IMR-90 (cell line): ENCODE data around the gene CDKL5. TPM values are rescaled to one million over a fixed set of nuclear protein-coding genes. Genes with fewer than 3 reads are reported as not detected.

Source experiments
- ATAC-seq: fragments of 200-7000 bp; cut with Tn5 transposase; 2 replicates; pipeline ENCODE4 v1.9.1; 2020; ENCODE audit warnings: low read depth, mild to moderate bottlenecking, moderate library complexity
- BruUV-seq: library from RNA; stranded (reverse); fragments of 400-500 nt; replicated peaks from 2 replicates; lab custom pipeline; 2021; lab: Mats Ljungman, UMichigan
- CTCF ChIA-PET: fragments of 300-600 bp; formaldehyde crosslinking; extraction: SDS; loops from one replicate; lab custom pipeline; 2021; ENCODE audit warnings: antibody characterized with exemption; lab: Yijun Ruan, JAX
- POLR2A ChIA-PET: fragments of 300-600 bp; sonication (Branson Sonifier 250); formaldehyde crosslinking; loops from one replicate; lab custom pipeline; 2022; ENCODE audit warnings: antibody characterized with exemption; ENCODE audit not compliant: unreplicated experiment; lab: Charles Lee
- DNase-seq: peaks from one replicate; pipeline ENCODE4 v3.0.0; 2013
- H2AFZ ChIP-seq: replicated peaks from 2 replicates; pipeline ENCODE3; 2013; ENCODE audit warnings: low read length, mild to moderate bottlenecking; ENCODE audit not compliant: poor library complexity
- H2AK5ac ChIP-seq: 2 replicates; pipeline ENCODE4 v1.6.1; 2013; ENCODE audit warnings: low read depth, low read length, inconsistent platforms
- H2AK9ac ChIP-seq: replicated peaks from 2 replicates; pipeline ENCODE3; 2013; ENCODE audit warnings: mild to moderate bottlenecking, low read depth, low read length, moderate library complexity; ENCODE audit not compliant: poor library complexity
- H2BK120ac ChIP-seq: 2 replicates; pipeline ENCODE4 v1.6.1; 2013; ENCODE audit warnings: low read depth, low read length, inconsistent platforms
- H2BK15ac ChIP-seq: 3 replicates; pipeline ENCODE4 v1.6.1; 2013; ENCODE audit warnings: low read depth, low read length, inconsistent platforms
- H2BK20ac ChIP-seq: 2 replicates; pipeline ENCODE4 v1.6.1; 2013; ENCODE audit warnings: low read depth, mild to moderate bottlenecking, inconsistent platforms, low read length, moderate library complexity
- H2BK5ac ChIP-seq: 2 replicates; pipeline ENCODE4 v1.6.1; 2013; ENCODE audit warnings: mild to moderate bottlenecking, low read depth, low read length, inconsistent platforms; ENCODE audit not compliant: poor library complexity, severe bottlenecking
- H3K14ac ChIP-seq: replicated peaks from 2 replicates; pipeline ENCODE4 v1.6.1; 2013; ENCODE audit warnings: low read depth, low read length, inconsistent platforms
- H3K18ac ChIP-seq: 2 replicates; pipeline ENCODE4 v1.6.1; 2013; ENCODE audit warnings: low read depth, low read length, control low read depth
- H3K23ac ChIP-seq: 2 replicates; pipeline ENCODE4 v1.6.1; 2013; ENCODE audit warnings: low read depth, low read length, inconsistent platforms
- H3K27ac ChIP-seq: 2 replicates; pipeline ENCODE4 v1.5.1; 2013; ENCODE audit warnings: mild to moderate bottlenecking, control low read depth, low read length; ENCODE audit not compliant: insufficient read depth
- H3K27me3 ChIP-seq: 2 replicates; pipeline ENCODE4 v1.6.1; 2013; ENCODE audit warnings: low read length; ENCODE audit not compliant: control insufficient read depth, insufficient read depth
- H3K36me3 ChIP-seq: 2 replicates; pipeline ENCODE4 v1.6.1; 2013; ENCODE audit warnings: low read length, mixed read lengths; ENCODE audit not compliant: control insufficient read depth, insufficient read depth
- H3K4ac ChIP-seq: 2 replicates; pipeline ENCODE4 v1.6.1; 2013; ENCODE audit warnings: low read depth, low read length, inconsistent platforms
- H3K4me1 ChIP-seq: 2 replicates; pipeline ENCODE4 v1.6.1; 2013; ENCODE audit warnings: low read length, mixed read lengths; ENCODE audit not compliant: control insufficient read depth, insufficient read depth
- H3K4me2 ChIP-seq: 2 replicates; pipeline ENCODE4 v1.6.1; 2013; ENCODE audit warnings: low read depth, mild to moderate bottlenecking, control low read depth, low read length, moderate library complexity
- H3K4me3 ChIP-seq: 2 replicates; pipeline ENCODE4 v1.5.1; 2013; ENCODE audit warnings: low read depth, mild to moderate bottlenecking, control low read depth, low read length, moderate library complexity; ENCODE audit not compliant: insufficient read depth
- H3K56ac ChIP-seq: 2 replicates; pipeline ENCODE4 v1.6.1; 2013; ENCODE audit warnings: low read length, inconsistent platforms; ENCODE audit not compliant: insufficient read depth; ENCODE audit errors: extremely low read depth
- H3K79me1 ChIP-seq, 2 experiments: 2 replicates each; pipeline ENCODE4 v1.6.1; 2013; ENCODE audit warnings: low read length in 2 of 2, inconsistent platforms in 1 of 2, low read depth in 1 of 2
- H3K9ac ChIP-seq: 2 replicates; pipeline ENCODE4 v1.6.1; 2013; ENCODE audit warnings: low read depth, low read length, control low read depth
- H3K9me1 ChIP-seq: 2 replicates; pipeline ENCODE4 v1.6.1; 2013; ENCODE audit warnings: low read length, inconsistent platforms; ENCODE audit not compliant: insufficient read depth
- H3K9me3 ChIP-seq: 2 replicates; pipeline ENCODE4 v1.6.1; 2013; ENCODE audit warnings: low read length; ENCODE audit not compliant: control insufficient read depth, insufficient read depth
- H4K20me1 ChIP-seq: 2 replicates; pipeline ENCODE4 v1.6.1; 2013; ENCODE audit warnings: low read length, inconsistent platforms; ENCODE audit not compliant: insufficient read depth
- H4K5ac ChIP-seq: 2 replicates; pipeline ENCODE4 v1.6.1; 2013; ENCODE audit warnings: mild to moderate bottlenecking, low read depth, low read length, control low read depth
- H4K8ac ChIP-seq, 2 experiments: 2 replicates each; pipeline ENCODE4 v1.6.1; 2013; ENCODE audit warnings: low read depth in 2 of 2, low read length in 2 of 2, control low read depth in 1 of 2, inconsistent platforms in 1 of 2
- H4K91ac ChIP-seq: 2 replicates; pipeline ENCODE4 v1.6.1; 2013; ENCODE audit warnings: low read depth, low read length, inconsistent platforms; ENCODE audit not compliant: insufficient read depth
- CHD1 ChIP-seq: IDR thresholded peaks from 2 replicates; pipeline ENCODE4 v1.6.1; 2012; ENCODE audit warnings: low read depth, low read length, improper control_type of control experiment
- CTCF ChIP-seq: conservative IDR thresholded peaks from 2 replicates; pipeline ENCODE4 v1.5.1; 2012; ENCODE audit warnings: mild to moderate bottlenecking, low read depth, low read length, improper control_type of control experiment
- FOS ChIP-seq: fragments of 150-350 bp; IDR thresholded peaks from 2 replicates; pipeline ENCODE4 v1.6.1; 2016; ENCODE audit warnings: low read depth, low read length
- MAFK ChIP-seq: IDR thresholded peaks from 2 replicates; pipeline ENCODE4 v1.6.1; 2012; ENCODE audit warnings: low read depth, low read length, improper control_type of control experiment
- MXI1 ChIP-seq: IDR thresholded peaks from 2 replicates; pipeline ENCODE4 v1.6.1; 2012; ENCODE audit warnings: low read depth, mild to moderate bottlenecking, low read length, moderate library complexity, borderline replicate concordance
- SMC3 ChIP-seq: fragments of 150-350 bp; IDR thresholded peaks from 2 replicates; pipeline ENCODE4 v1.6.1; 2016; ENCODE audit warnings: low read depth, mild to moderate bottlenecking, antibody characterized with exemption, low read length, moderate library complexity
- USF2 ChIP-seq: fragments of 150-350 bp; IDR thresholded peaks from 2 replicates; pipeline ENCODE4 v1.6.1; 2017; ENCODE audit warnings: mild to moderate bottlenecking, antibody characterized with exemption, low read length, low read depth
- WGBS, 2 experiments: methylation state at CpG; one replicate each; pipeline versions ENCODE4 v1.1.5 to v1.1.7; 2013; ENCODE audit warnings: missing lambda C conversion rate in 2 of 2; ENCODE audit not compliant: insufficient read length in 1 of 2; ENCODE audit errors: extremely low coverage in 2 of 2; 5-methylcytosine and 5-hydroxymethylcytosine counted together
- dilution Hi-C: fragments of 300-500 bp; cut with HindIII; formaldehyde crosslinking; loops from one replicate; pipeline ENCODE4 v1.14.3; 2018; ENCODE audit warnings: low sequenced_read_pairs; ENCODE audit not compliant: unreplicated experiment
- in situ Hi-C: fragments of 300-500 bp; cut with MboI; formaldehyde crosslinking; loops from 3 replicates; pipeline ENCODE4 v1.14.3; 2019; ENCODE audit warnings: low sequenced_read_pairs, inconsistent platforms, mixed read lengths
- intact Hi-C: fragments of 100-400 bp; cut with micrococcal nuclease; formaldehyde crosslinking; loops from 2 replicates; pipeline ENCODE4 v1.10.0; 2022
- polyA plus RNA-seq, 3 experiments: library from polyadenylated mRNA; depleted of rRNA; stranded (reverse); fragments of >200 nt; gene quantifications; 2 replicates each; pipeline ENCODE4 v1.2.3, GENCODE V29; 2012; ENCODE audit warnings: low replicate concordance in 1 of 3
- total RNA-seq: library from RNA; depleted of rRNA; stranded (reverse); fragments of >200 nt; gene quantifications from 2 replicates; pipeline ENCODE4 v1.2.3, GENCODE V29; 2012

Gene CDKL5
- total and polyA plus RNA-seq, 2 of the 4 experiments (the other 2 are of a cell fraction): 3.5 to 9.7 TPM

- H3K56ac ChIP-seq: no peak overlapping the region
- H3K4me1 ChIP-seq: no peaks in the 10 kb centered on the region
- H3K9ac ChIP-seq: no peak overlapping the region
- H4K8ac ChIP-seq: no peak overlapping the region
- DNase-seq (no peak), ATAC-seq (no peak)
- TF ChIP-seq CHD1 (no peak), FOS (no peak), SMC3 (no peak), MXI1 (no peak), USF2 (no peak), CTCF (no peak), MAFK (no peak)
- no peaks in the 10 kb centered on the region for H4K20me1 ChIP-seq
- no peak overlapping the region for H2BK120ac ChIP-seq
- ChIA-PET POLR2A (no interaction called here), CTCF (no interaction called here)
- H3K4me2 ChIP-seq: no peak overlapping the region
- no peaks in the 10 kb centered on the region for H3K79me1 ChIP-seq
- no peaks in the 10 kb centered on the region for H3K27me3 ChIP-seq
- no peak overlapping the region for H3K23ac ChIP-seq
- no peak overlapping the region for H3K18ac ChIP-seq
- no peak overlapping the region for H2BK20ac ChIP-seq
- no CpG with 5 or more reads among the region's 11 CpGs for WGBS, 2 experiments
- intact Hi-C loops: loop anchor here (5.0 kb wide), 2 partner anchors 493 to 1143 kb away; no protein-coding TSS in a partner anchor
- H4K91ac ChIP-seq: no peak overlapping the region
- H4K5ac ChIP-seq: no peak overlapping the region
- no peak overlapping the region for H3K27ac ChIP-seq
- H2AK5ac ChIP-seq: no peak overlapping the region
- no peak overlapping the region for H3K14ac ChIP-seq
- no TSS peak for BruUV-seq
- H3K4me3 ChIP-seq: no peak overlapping the region
- no peaks in the 10 kb centered on the region for H3K36me3 ChIP-seq
- H2AFZ ChIP-seq: peak overlapping the region; percentile 8
- dilution Hi-C loops: no loop called here
- no peak overlapping the region for H2BK15ac ChIP-seq
- H3K4ac ChIP-seq: no peak overlapping the region
- no peaks in the 10 kb centered on the region for H3K9me3 ChIP-seq
- no peak overlapping the region for H2BK5ac ChIP-seq
- in situ Hi-C loops: loop anchor here (5.0 to 25.0 kb wide), 5 partner anchors 500 to 1718 kb away; partner anchors contain the start of gene MAP7D2
- H3K9me1 ChIP-seq: no peaks in the 10 kb centered on the region
- H2AK9ac ChIP-seq: no peak overlapping the region
Observed at GRCh38 chrX:18394477-18394876, 30.9 kb upstream of the CDKL5 start.
